ENCODE measurements around the gene JAML. TPM values are rescaled to one million over a fixed set of nuclear protein-coding genes. Genes with fewer than 3 reads are reported as not detected.

The JAML gene
- total and polyA plus RNA-seq, 2 of the 13 experiments (the other 11 are each of a cell fraction or from before 2014, with no cell fraction given): 2.0 to 3.3 TPM

DNA sequence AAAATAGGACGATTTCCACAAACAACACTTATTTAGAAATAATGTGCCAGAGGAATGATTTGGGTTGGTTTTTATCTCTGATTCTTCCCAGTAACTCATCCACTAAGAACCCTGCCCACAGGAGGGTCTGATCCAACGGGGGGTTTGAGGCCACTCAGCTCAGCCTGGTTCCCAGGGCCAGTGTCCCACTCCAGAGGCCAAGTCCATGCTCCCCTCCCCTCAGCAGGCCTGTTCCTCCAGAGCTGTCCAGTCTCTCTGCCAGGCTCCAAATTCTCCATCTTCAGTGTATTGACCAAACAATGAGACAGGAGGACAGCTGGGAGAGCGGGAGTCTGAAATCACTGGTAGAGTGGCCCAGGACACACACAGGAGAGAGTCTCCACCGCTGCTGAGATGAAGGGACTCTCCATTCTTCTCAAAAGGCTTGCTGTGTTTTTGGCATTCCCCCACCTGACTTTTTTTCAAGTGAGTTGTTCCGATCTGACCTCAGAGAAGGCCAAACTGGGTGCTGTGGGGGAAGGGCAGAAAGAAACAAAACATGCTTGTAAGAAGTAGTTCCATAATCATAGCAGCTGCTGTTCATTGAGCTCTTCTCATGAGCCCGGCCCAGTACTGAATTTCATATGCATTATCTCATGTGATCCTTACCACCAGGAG is 30.8 kb downstream of the JAML start:
- Histone ChIP-seq H3K27ac (ENCODE audit: extremely low read length, insufficient read depth, low read length) (peak overlapping the region; percentile 78), H4K20me1 (ENCODE audit: insufficient read depth, low read length) (no peaks in the 10 kb centered on the region), H3K9ac (ENCODE audit: insufficient read depth, low read depth, low read length) (peak overlapping the region; percentile 54; the same call in 1 of the 2 replicates), H3K27me3 (ENCODE audit: control insufficient read depth in 1 of 2, insufficient read depth in 2 of 2, low read length in 2 of 2) (no peaks in the 10 kb centered on the region), H3K4me3 (replicated peaks in 1 of 3; ENCODE audit: insufficient read depth in 1 of 3, low read depth in 2 of 3, low read length in 3 of 3) (no peak overlapping the region; a peak in 1 of 6 replicates), H3K4me1 (ENCODE audit: insufficient read depth, low read length) (peaks cover 70% of the 10 kb centered on the region), H3K9me3 (ENCODE audit: low read length) (no peaks in the 10 kb centered on the region; the same call in 1 of the 2 replicates), H3K4me2 (ENCODE audit: low read depth, low read length) (peak overlapping the region; percentile 71), H3K79me2 (ENCODE audit: insufficient read depth, low read length) (no peaks in the 10 kb centered on the region), H2AFZ (ENCODE audit: low read length) (no peak overlapping the region), H3K36me3 (replicated peaks in 1 of 2; ENCODE audit: control insufficient read depth in 1 of 2, insufficient read depth in 2 of 2, low read length in 2 of 2) (no peaks in the 10 kb centered on the region)
- WGBS (ENCODE audit: low lambda C conversion rate): 54% methylated on average over 6 of the region's 6 CpGs
- no TSS peak for BruUV-seq (replicated peaks)
- FAIRE-seq (no peak), ATAC-seq (no peak), DNase-seq (ENCODE audit: low spot score) (no peak)
- CTCF ChIA-PET (ENCODE audit: low intra/inter-chr PET ratio, low total read pairs): no interaction called here
- intact Hi-C loops (cut with micrococcal nuclease; ENCODE audit: unreplicated experiment): loop anchor here (2.0 kb wide), 1 partner anchor 161 kb away; no protein-coding TSS in a partner anchor
- in situ Hi-C loops (cut with HindIII; ENCODE audit: extremely low pct_ligation_motif_present, low pct_unique_long_range_greater_than_20kb): loop anchor here (10.0 kb wide), 1 partner anchor 161 kb away; the partner anchor contains the start of gene UBE4A
- POLR2A ChIA-PET: interaction anchor here (1.0 to 2.2 kb wide), 8 partner anchors 13 to 208 kb away, joined by 3 to 20 read pairs (median 8); partner anchors contain the start of genes ATP5MG, MPZL2 and MPZL3
- TF ChIP-seq MLLT10 (CRISPR knock-in tag; IDR thresholded peaks at IDR 0.05): no peak
- TF ChIP-seq, protein P1, sequence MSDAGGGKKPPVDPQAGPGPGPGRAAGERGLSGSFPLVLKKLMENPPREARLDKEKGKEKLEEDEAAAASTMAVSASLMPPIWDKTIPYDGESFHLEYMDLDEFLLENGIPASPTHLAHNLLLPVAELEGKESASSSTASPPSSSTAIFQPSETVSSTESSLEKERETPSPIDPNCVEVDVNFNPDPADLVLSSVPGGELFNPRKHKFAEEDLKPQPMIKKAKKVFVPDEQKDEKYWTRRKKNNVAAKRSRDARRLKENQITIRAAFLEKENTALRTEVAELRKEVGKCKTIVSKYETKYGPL (CRISPR knock-in tag; IDR thresholded peaks at IDR 0.05): no peak
- no peak for TF ChIP-seq EP300 (IDR thresholded peaks at IDR 0.05; ENCODE audit: low read depth in 2 of 2, low read length in 2 of 2)
- TF ChIP-seq EP300 (CRISPR knock-in tag; IDR thresholded peaks at IDR 0.05; ENCODE audit: borderline replicate concordance): 0 out of 2 replicates have a peak, but pooled peaks have one; percentile 21
- TF ChIP-seq, protein P2, sequence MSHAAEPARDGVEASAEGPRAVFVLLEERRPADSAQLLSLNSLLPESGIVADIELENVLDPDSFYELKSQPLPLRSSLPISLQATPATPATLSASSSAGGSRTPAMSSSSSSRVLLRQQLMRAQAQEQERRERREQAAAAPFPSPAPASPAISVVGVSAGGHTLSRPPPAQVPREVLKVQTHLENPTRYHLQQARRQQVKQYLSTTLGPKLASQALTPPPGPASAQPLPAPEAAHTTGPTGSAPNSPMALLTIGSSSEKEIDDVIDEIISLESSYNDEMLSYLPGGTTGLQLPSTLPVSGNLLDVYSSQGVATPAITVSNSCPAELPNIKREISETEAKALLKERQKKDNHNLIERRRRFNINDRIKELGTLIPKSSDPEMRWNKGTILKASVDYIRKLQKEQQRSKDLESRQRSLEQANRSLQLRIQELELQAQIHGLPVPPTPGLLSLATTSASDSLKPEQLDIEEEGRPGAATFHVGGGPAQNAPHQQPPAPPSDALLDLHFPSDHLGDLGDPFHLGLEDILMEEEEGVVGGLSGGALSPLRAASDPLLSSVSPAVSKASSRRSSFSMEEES (CRISPR knock-in tag; IDR thresholded peaks at IDR 0.05): peak; percentile 18; the same call in 1 of the 2 replicates
- TF ChIP-seq, protein P3, sequence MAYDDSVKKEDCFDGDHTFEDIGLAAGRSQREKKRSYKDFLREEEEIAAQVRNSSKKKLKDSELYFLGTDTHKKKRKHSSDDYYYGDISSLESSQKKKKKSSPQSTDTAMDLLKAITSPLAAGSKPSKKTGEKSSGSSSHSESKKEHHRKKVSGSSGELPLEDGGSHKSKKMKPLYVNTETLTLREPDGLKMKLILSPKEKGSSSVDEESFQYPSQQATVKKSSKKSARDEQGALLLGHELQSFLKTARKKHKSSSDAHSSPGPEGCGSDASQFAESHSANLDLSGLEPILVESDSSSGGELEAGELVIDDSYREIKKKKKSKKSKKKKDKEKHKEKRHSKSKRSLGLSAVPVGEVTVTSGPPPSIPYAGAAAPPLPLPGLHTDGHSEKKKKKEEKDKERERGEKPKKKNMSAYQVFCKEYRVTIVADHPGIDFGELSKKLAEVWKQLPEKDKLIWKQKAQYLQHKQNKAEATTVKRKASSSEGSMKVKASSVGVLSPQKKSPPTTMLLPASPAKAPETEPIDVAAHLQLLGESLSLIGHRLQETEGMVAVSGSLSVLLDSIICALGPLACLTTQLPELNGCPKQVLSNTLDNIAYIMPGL (CRISPR knock-in tag; IDR thresholded peaks at IDR 0.05; ENCODE audit: borderline replicate concordance in 1 of 2, low read depth in 1 of 2): no peak
- TF ChIP-seq, protein P4, sequence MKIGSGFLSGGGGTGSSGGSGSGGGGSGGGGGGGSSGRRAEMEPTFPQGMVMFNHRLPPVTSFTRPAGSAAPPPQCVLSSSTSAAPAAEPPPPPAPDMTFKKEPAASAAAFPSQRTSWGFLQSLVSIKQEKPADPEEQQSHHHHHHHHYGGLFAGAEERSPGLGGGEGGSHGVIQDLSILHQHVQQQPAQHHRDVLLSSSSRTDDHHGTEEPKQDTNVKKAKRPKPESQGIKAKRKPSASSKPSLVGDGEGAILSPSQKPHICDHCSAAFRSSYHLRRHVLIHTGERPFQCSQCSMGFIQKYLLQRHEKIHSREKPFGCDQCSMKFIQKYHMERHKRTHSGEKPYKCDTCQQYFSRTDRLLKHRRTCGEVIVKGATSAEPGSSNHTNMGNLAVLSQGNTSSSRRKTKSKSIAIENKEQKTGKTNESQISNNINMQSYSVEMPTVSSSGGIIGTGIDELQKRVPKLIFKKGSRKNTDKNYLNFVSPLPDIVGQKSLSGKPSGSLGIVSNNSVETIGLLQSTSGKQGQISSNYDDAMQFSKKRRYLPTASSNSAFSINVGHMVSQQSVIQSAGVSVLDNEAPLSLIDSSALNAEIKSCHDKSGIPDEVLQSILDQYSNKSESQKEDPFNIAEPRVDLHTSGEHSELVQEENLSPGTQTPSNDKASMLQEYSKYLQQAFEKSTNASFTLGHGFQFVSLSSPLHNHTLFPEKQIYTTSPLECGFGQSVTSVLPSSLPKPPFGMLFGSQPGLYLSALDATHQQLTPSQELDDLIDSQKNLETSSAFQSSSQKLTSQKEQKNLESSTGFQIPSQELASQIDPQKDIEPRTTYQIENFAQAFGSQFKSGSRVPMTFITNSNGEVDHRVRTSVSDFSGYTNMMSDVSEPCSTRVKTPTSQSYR (CRISPR knock-in tag; IDR thresholded peaks at IDR 0.05; ENCODE audit: borderline replicate concordance): peak; percentile 67; the same call in 1 of the 2 replicates
- 0 out of 2 replicates have a peak, but pooled peaks have one; percentile 48 for TF ChIP-seq KDM4B (CRISPR knock-in tag; IDR thresholded peaks at IDR 0.05)
- 0 out of 2 replicates have a peak, but pooled peaks have one; percentile 33 for TF ChIP-seq YEATS2 (CRISPR knock-in tag; IDR thresholded peaks at IDR 0.05; ENCODE audit: borderline replicate concordance)
- TF ChIP-seq, protein P5, sequence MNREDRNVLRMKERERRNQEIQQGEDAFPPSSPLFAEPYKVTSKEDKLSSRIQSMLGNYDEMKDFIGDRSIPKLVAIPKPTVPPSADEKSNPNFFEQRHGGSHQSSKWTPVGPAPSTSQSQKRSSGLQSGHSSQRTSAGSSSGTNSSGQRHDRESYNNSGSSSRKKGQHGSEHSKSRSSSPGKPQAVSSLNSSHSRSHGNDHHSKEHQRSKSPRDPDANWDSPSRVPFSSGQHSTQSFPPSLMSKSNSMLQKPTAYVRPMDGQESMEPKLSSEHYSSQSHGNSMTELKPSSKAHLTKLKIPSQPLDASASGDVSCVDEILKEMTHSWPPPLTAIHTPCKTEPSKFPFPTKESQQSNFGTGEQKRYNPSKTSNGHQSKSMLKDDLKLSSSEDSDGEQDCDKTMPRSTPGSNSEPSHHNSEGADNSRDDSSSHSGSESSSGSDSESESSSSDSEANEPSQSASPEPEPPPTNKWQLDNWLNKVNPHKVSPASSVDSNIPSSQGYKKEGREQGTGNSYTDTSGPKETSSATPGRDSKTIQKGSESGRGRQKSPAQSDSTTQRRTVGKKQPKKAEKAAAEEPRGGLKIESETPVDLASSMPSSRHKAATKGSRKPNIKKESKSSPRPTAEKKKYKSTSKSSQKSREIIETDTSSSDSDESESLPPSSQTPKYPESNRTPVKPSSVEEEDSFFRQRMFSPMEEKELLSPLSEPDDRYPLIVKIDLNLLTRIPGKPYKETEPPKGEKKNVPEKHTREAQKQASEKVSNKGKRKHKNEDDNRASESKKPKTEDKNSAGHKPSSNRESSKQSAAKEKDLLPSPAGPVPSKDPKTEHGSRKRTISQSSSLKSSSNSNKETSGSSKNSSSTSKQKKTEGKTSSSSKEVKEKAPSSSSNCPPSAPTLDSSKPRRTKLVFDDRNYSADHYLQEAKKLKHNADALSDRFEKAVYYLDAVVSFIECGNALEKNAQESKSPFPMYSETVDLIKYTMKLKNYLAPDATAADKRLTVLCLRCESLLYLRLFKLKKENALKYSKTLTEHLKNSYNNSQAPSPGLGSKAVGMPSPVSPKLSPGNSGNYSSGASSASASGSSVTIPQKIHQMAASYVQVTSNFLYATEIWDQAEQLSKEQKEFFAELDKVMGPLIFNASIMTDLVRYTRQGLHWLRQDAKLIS (CRISPR knock-in tag; IDR thresholded peaks at IDR 0.05): 0 out of 2 replicates have a peak, but pooled peaks have one; percentile 29
